Mucosa of rectum (tissue), 2 donors: ENCODE measurements around the gene GRM8.

Experiments
- H3K27ac ChIP-seq, 2 donors: one replicate each; pipeline ENCODE4 v1.7.0; 2013; ENCODE audit warnings: inconsistent platforms in 2 of 2, low read depth in 2 of 2, low read length in 2 of 2
- H3K27me3 ChIP-seq, 2 donors: one replicate each; pipeline ENCODE4 v1.7.0; 2013; ENCODE audit warnings: low read length in 2 of 2; ENCODE audit not compliant: control insufficient read depth in 2 of 2, insufficient read depth in 2 of 2
- H3K36me3 ChIP-seq, 2 donors: one replicate each; pipeline ENCODE4 v1.7.0; 2013; ENCODE audit warnings: low read length in 2 of 2; ENCODE audit not compliant: control insufficient read depth in 2 of 2, insufficient read depth in 2 of 2
- H3K4me1 ChIP-seq, 2 donors: one replicate each; pipeline ENCODE4 v1.7.0; 2013; ENCODE audit warnings: low read length in 2 of 2, mild to moderate bottlenecking in 1 of 2; ENCODE audit not compliant: control insufficient read depth in 2 of 2, insufficient read depth in 2 of 2
- H3K4me3 ChIP-seq, 2 donors: one replicate each; pipeline ENCODE4 v1.7.0; 2013; ENCODE audit warnings: low read length in 2 of 2
- H3K9ac ChIP-seq, 2 donors: one replicate each; pipeline ENCODE4 v1.7.0; 2013; ENCODE audit warnings: low read length in 2 of 2, low read depth in 1 of 2, mild to moderate bottlenecking in 1 of 2
- H3K9me3 ChIP-seq, 2 donors: one replicate each; pipeline ENCODE4 v1.7.0; 2013; ENCODE audit warnings: low read length in 2 of 2; ENCODE audit not compliant: control insufficient read depth in 2 of 2
- donor health status: healthy.
- donor health status: Normal muscosa, but diverticular disease.

GRM8 gene

GRCh38 chr7:127207230-127207629, 45.5 kb downstream of the GRM8 start:
- Histone ChIP-seq H3K9ac (no peak overlapping the region), H3K27ac (no peak overlapping the region), H3K27me3 (no peaks in the 10 kb centered on the region), H3K36me3 (no peaks in the 10 kb centered on the region), H3K4me3 (no peak overlapping the region), H3K4me1 (no peaks in the 10 kb centered on the region), H3K9me3 (no peaks in the 10 kb centered on the region)

- Histone ChIP-seq H3K36me3 (no peaks in the 10 kb centered on the region), H3K4me1 (no peaks in the 10 kb centered on the region), H3K27me3 (no peaks in the 10 kb centered on the region), H3K4me3 (no peak overlapping the region), H3K9ac (no peak overlapping the region), H3K27ac (no peak overlapping the region), H3K9me3 (no peaks in the 10 kb centered on the region)
Measured at GRCh38 chr7:127194571-127194970, 58.2 kb downstream of the GRM8 start.

GRCh38 chr7:127189886-127190285, 62.9 kb downstream of the GRM8 start:
- H3K36me3 ChIP-seq: no peaks in the 10 kb centered on the region
- H3K4me1 ChIP-seq: no peaks in the 10 kb centered on the region
- H3K27me3 ChIP-seq: no peaks in the 10 kb centered on the region
- H3K4me3 ChIP-seq: no peak overlapping the region
- H3K27ac ChIP-seq: no peak overlapping the region
- H3K9me3 ChIP-seq: no peaks in the 10 kb centered on the region
- no peak overlapping the region for H3K9ac ChIP-seq

GRCh38 chr7:127189074-127189473, 63.7 kb downstream of the GRM8 start:
- Histone ChIP-seq H3K4me3 (no peak overlapping the region), H3K9ac (no peak overlapping the region), H3K27me3 (no peaks in the 10 kb centered on the region), H3K4me1 (no peaks in the 10 kb centered on the region), H3K9me3 (no peaks in the 10 kb centered on the region), H3K27ac (no peak overlapping the region), H3K36me3 (no peaks in the 10 kb centered on the region)

- Histone ChIP-seq H3K4me1 (no peaks in the 10 kb centered on the region), H3K4me3 (no peak overlapping the region), H3K9ac (no peak overlapping the region), H3K36me3 (no peaks in the 10 kb centered on the region), H3K9me3 (no peaks in the 10 kb centered on the region), H3K27me3 (no peaks in the 10 kb centered on the region), H3K27ac (no peak overlapping the region)
Measured at GRCh38 chr7:127187740-127188139, 65.0 kb downstream of the GRM8 start.

GRCh38 chr7:127186686-127187085, 66.1 kb downstream of the GRM8 start:
- Histone ChIP-seq H3K27me3 (no peaks in the 10 kb centered on the region), H3K9ac (no peak overlapping the region), H3K9me3 (no peaks in the 10 kb centered on the region), H3K4me3 (no peak overlapping the region), H3K27ac (no peak overlapping the region), H3K36me3 (no peaks in the 10 kb centered on the region), H3K4me1 (no peaks in the 10 kb centered on the region)

GRCh38 chr7:127177156-127177555, 75.6 kb downstream of the GRM8 start:
- Histone ChIP-seq H3K4me3 (no peak overlapping the region), H3K9ac (no peak overlapping the region), H3K4me1 (no peaks in the 10 kb centered on the region), H3K27me3 (no peaks in the 10 kb centered on the region), H3K27ac (no peak overlapping the region), H3K9me3 (no peaks in the 10 kb centered on the region), H3K36me3 (no peaks in the 10 kb centered on the region)

- no peak overlapping the region for H3K4me3 ChIP-seq
- H3K36me3 ChIP-seq: no peaks in the 10 kb centered on the region
- no peaks in the 10 kb centered on the region for H3K9me3 ChIP-seq
- H3K27me3 ChIP-seq: no peaks in the 10 kb centered on the region
- no peak overlapping the region for H3K27ac ChIP-seq
- no peaks in the 10 kb centered on the region for H3K4me1 ChIP-seq
- H3K9ac ChIP-seq: no peak overlapping the region
Measured at GRCh38 chr7:127162366-127162765, 90.4 kb downstream of the GRM8 start.

- H3K27ac ChIP-seq: no peak overlapping the region
- H3K4me3 ChIP-seq: no peak overlapping the region
Measured at GRCh38 chr7:127158659-127159058, 94.1 kb downstream of the GRM8 start.

GRCh38 chr7:127154958-127155357, 97.8 kb downstream of the GRM8 start:
- no peak overlapping the region for H3K4me3 ChIP-seq
- H3K27ac ChIP-seq: no peak overlapping the region
- no peaks in the 10 kb centered on the region for H3K4me1 ChIP-seq
- no peaks in the 10 kb centered on the region for H3K27me3 ChIP-seq
- H3K9ac ChIP-seq: no peak overlapping the region
- no peaks in the 10 kb centered on the region for H3K9me3 ChIP-seq
- H3K36me3 ChIP-seq: no peaks in the 10 kb centered on the region

More at GRCh38 chr7:127158659-127159058, 94.1 kb downstream of the GRM8 start:
- Histone ChIP-seq H3K36me3 (no peaks in the 10 kb centered on the region), H3K4me1 (no peaks in the 10 kb centered on the region), H3K9me3 (no peaks in the 10 kb centered on the region), H3K9ac (no peak overlapping the region), H3K27me3 (no peaks in the 10 kb centered on the region)

GRCh38 chr7:127154101-127154500, 98.6 kb downstream of the GRM8 start:
- Histone ChIP-seq H3K4me3 (no peak overlapping the region), H3K4me1 (no peaks in the 10 kb centered on the region), H3K36me3 (no peaks in the 10 kb centered on the region), H3K27me3 (no peaks in the 10 kb centered on the region), H3K9me3 (no peaks in the 10 kb centered on the region), H3K27ac (no peak overlapping the region), H3K9ac (no peak overlapping the region)
